Heart left ventricle (tissue), 13 donors: ENCODE measurements around the gene CXCL6.

ENCODE experiments used
- POLR2A ChIP-seq, 2 donors: fragments of 450-650 bp; IDR thresholded peaks; one replicate each; pipeline ENCODE4 v1.6.1; 2017; ENCODE audit warnings: antibody characterized with exemption in 2 of 2, mild to moderate bottlenecking in 2 of 2, moderate library complexity in 2 of 2
- TF ChIP-seq, protein P1 (sequence below), 12 donors: fragments of 200-600 bp; sonication (generic) in 4 of 12; IDR thresholded peaks; one replicate each; pipeline versions ENCODE4 v1.5.0 to v1.8.0; 2018 to 2022; ENCODE audit warnings: antibody characterized with exemption in 12 of 12, mild to moderate bottlenecking in 5 of 12
- donor health status: ischemic (EF 13 %, LVEDD 7.1; RV severe dilation, severe dysfunction).
- donor health status: DM: no; HTN: yes; CAD: no.
- donor health status: DM: no; HTN: no; CAD: no.
- donor health status: ischemic (EF 25% LVEDD 6.9; RV normal size, moderate dysfunction).
- donor health status: ischemic (EF 25% LVEDD 5.7; RV mildly dilated, moderate dysfunction).
- donor health status: ischemic (EF 35%, LVEDD 5.7; RV mildly dilated, moderate dysfunction).
- donor health status: nonischemic (EF 11% LVEDD 7.7; RV severe dilation, severe dysfunction).
- donor health status: DM: yes; HTN: yes; CAD: no.
- donor health status: PGD.
- donor health status: ischemic (EF 29% LVEDD 5.4; RV normal size, mild dysfunction).
- donor health status: nonischemic (EF 23%, LVEDD 6.1; RV moderate dilation, normal function).

DNA sequence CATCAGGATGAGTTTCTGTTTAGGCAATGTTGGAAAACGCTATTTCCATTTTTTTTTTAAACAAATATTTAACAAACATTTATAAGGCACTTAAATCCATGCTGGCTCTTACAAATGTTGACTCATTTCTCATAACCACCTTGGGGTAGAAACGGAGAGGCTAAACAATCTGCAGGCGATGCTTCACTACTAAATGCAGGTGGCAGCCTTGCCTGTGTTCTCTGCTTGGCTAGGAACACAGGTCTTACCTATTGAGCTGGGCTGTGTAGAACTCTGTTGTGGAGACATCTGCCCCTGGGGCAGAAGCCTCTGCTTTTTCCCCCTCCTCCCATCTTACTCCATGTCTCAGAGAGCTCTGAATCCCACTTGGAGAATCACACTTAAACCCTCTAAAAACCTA is 31.3 kb downstream of the CXCL6 start:
- TF ChIP-seq, protein P1, sequence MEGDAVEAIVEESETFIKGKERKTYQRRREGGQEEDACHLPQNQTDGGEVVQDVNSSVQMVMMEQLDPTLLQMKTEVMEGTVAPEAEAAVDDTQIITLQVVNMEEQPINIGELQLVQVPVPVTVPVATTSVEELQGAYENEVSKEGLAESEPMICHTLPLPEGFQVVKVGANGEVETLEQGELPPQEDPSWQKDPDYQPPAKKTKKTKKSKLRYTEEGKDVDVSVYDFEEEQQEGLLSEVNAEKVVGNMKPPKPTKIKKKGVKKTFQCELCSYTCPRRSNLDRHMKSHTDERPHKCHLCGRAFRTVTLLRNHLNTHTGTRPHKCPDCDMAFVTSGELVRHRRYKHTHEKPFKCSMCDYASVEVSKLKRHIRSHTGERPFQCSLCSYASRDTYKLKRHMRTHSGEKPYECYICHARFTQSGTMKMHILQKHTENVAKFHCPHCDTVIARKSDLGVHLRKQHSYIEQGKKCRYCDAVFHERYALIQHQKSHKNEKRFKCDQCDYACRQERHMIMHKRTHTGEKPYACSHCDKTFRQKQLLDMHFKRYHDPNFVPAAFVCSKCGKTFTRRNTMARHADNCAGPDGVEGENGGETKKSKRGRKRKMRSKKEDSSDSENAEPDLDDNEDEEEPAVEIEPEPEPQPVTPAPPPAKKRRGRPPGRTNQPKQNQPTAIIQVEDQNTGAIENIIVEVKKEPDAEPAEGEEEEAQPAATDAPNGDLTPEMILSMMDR (IDR thresholded peaks at IDR 0.05) = no peak
- TF ChIP-seq POLR2A (IDR thresholded peaks at IDR 0.05) = no peak
